Activated CD8-positive, alpha-beta memory T cell treated with anti-CD3 and anti-CD28 coated beads, Interleukin-2, amount 50 U/mL, for 24 hours (primary cell): ENCODE measurements around the gene HOXB13.

Experiments used
- DNase-seq: peaks from one replicate; pipeline ENCODE4 v3.0.0-alpha.2; 2020; ENCODE audit errors: extremely low read depth

The HOXB13 gene

DNA sequence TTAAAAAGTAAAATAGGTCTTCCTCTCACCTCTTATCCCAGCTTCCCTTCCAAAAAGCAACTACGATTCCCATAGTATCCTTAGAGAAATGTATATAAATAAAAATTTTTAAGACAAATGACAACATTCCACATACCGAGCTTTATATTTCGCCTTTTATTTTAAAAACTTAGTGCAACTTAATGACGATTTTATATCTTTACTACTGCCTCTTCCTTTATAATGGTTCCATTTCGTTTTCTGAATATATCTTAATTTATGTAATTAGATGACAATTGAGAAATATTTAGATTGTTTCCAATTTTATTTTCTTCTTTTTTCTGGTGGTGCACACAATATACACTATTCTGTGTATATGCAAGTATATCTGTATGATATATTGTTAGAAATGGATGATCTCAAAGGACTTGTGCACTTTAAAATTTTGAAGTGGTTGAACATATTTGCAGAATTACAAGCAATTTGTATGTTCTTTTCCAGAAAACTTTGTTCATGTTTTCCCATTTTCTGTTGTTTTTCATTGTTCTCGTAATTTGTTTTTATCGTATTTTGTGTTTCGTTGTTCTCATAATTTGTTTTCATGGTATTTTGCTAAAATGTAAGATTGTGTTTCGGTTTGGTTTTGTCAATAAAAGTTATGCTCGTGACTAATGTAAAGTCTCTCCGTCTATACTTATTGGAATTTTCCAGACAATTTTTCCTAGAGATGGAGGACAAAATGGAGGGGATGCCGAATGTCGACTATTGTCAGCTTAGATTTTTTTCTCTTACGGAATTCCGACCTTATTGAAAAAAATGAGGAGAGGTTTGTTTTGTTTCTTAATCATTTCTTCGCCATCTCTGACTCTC lies 20.4 kb upstream of the HOXB13 start:
- DNase-seq: no peak

DNA sequence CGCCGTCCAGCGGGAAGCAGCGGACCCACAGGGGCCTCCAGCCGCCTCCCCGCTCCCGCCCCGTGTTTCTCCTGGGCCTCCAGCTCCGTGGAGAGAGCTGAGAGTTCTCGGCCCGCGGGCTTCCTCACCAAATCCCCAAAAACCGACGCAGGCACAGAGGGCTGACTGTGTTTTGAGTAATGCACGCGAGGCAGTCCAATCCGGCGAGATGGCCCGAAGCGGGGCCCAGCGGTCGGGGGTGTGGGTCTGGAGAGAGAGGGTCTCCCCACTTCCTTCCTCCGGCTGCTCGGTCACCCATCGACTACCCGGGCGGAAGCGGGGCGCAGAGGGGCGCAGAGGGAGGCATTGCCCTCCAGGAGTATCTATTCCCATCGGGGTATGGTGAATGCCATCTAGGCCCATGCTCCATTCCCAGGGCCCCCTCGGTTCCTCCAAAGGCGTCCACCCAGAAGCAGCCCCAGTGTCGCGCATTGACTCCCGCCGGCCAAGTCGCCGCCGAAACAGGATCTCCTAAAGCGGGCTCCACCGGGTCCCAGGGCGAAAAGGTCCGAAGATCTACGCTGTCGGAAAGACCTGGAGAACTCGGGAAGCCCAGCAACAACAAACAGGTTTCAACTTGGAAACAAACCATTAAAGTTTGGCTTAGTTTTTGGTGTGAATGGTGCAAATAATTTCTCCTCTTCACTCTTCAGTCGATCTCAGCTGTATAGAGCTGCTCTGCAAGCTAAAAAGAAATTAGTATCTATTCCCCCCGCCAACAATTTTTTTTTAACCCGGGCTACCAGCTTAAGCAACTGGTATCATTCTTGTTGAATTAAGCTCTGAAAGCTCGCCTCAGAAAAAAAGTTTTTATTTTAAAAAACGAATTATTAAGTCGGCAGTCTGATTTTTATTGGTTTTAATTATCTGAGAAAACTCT lies 19.2 kb upstream of the HOXB13 start:
- no peak for DNase-seq

DNA sequence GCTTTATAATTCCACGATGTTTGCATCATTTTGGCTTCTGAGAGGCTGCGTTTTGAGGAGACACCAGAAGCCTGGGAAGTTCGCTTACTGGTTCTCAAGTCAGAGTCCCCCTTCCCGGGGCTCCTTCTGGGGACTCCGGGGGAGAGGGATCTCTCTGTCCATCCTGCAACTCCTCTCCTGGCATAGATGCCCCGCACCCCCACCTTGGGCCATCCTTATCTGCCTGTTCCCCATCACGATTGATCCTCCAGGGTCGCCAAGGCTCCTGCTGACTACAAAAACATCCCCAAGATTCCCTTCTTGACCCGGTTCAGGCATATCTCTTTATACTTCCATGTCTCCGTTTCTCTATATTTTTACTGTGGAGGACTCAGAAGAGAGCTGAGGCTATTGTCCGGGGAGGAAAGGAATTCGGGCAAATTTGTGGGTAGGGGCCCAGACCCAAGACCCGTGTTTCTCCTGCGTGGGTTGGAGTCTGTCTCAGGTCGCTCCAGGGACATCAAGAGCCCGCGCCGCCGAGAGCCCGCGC lies 18.4 kb upstream of the HOXB13 start:
- DNase-seq: no peak

DNA sequence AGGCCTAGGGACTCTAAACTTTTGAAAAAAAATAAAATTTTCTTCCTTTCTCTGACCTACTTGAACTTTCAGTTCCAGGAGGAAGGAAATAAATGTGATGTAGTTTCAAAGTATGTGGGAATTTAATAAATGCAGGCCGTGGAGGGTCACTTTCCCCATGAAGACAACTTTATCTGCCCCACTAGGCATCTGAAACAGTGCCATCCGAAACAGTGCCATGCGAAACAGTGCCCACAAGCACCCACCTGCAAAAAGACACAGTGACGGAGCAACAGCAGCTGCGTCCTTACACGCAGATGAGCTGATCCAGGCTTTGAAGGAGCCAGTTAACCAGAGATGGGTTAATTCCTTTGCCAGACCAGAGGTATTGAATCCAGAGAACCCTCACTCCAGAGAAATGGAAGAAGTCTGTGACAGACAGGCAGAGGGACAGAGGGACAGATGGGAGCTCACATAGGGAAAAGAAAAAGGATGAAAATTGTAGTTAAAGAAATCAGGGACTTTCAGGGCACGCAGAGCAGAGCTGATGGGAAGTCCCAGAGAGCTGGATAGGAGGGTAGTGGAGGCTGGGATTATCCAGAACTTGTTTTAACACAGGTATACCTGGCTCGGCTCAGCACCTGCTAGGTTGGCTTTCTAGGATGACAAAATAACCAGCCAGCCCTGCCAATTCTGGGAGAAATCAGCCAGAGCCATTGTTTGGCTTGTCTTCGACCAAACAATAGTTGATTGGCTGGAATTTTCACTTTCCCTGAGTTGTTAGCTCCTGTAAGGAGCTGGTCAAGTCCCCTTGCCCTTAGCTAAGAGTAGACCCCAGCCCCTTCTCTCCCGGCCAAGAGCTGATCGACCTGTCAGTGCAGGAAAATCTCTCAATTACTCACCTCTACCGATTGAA lies 17.1 kb upstream of the HOXB13 start:
- no peak for DNase-seq

DNA sequence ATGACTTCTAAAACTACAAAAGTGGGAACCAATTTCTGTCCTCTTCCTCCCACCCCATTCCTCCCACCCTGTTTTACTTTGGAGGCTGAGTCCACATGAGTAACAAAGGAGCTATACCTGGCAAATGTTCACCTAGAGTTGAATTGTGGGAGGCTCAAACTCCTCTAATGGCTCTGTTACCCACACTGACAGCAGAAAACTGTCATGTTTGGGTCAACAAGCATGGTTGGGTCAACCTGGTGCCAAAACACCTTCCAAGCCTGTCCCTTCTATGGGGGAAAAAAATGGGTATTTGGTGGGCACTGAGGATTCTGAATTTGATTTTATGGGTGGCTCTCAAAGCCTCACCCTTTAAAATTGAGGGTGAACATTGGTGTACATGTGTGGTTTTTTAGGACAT lies 12.0 kb upstream of the HOXB13 start:
- no peak for DNase-seq

DNA sequence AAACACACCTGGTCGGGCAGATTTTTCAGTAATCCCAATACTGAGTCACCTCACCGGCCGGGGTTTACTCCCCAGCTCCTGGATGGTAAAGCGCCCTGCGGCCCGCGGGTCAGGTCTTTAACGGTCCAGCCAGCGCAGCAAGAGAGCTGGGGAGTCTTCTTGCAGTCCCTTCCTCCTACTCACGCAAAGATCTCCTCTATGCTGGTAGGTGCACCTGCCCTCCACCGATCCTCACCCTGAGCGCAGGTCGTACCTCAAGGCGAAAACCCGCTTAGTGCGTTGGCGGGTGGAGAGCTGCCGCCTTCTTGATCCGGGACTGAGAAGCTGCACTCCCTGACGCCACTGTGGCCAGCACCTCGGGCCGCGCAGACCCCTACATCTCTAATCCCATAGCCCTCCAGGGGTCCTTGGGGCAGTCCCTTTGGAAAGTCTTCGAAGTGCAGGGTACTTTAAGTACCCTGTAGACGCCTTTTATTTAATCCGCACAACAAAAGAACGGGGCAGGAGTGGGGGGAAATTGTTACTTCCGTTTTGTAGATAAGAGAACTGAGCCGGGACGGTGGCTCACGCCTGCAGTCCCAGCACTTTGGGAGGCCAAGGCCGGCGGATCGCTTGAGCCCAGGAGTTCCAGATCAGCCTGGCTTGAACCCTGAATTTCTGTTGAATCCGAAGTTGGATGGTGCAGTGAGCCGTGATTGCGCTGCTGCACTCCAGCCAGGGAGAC lies 10.4 kb upstream of the HOXB13 start:
- DNase-seq: no peak

DNA sequence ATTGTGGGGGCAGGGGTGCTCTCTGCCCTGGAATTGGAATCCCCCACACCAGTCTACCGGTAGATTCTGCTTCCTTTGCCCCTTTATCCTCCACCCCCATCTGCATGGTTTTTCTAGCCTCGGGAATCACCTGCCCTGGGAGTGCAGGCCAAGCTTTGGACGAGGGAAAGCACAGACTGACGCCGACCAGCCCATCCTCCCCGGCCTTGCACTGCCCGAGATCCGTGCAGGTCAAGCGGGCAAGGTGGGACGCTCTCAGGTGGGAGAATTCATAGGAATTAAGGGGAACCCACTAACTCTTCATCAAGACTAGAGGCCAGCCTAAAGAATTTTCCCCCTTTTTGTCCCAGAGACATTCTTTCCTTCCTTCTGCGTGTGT lies 9.9 kb upstream of the HOXB13 start:
- DNase-seq: no peak

DNA sequence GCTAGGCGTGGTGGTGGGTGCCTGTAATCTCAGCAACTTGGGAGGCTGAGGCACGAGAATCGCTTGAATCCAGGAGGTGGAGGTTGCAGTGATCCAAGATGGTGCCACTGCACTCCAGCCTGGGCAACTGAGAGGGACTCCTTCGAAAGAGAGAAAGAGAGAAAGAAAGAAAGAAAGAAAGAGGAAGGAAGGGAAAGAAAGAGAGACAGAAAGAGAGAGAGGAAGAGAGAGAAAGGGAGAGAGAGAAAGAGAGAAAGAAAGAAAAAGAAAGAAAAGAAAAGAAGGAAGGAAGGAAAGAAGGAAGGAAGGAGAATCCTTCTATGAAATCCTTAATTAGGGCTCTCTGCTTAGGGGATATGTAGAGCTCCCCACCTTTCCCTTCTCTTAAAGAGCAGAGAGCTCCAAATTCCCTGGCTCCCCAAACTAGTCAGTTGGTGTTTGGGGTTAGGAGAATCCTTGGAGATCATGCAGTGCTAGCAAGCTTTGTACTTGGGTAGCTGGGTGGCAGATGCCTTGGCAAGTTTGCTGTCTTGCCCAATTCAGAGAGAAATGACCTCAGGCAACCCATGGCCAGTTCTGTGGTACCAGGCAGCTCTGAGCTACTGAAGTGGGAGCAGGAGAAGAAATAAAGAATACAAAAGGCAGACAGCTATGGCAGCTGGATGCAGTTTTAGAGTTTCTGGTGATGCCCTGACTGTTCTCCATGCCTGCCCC lies 8.9 kb upstream of the HOXB13 start:
- no peak for DNase-seq

DNA sequence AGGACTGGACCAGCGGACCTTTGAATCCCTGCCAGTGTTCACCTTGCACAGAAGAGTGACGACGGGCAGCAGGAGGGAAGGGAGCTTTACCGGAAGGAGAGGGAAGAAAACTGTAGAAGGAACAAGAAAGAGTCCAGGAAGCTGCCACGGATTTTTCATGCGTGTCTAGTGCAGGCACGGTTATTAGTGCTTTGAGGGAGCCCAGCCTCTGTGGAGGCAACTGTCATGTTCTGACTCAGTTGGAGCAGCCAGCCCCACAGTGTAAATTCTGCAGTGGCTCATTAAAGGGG lies 6.5 kb upstream of the HOXB13 start:
- no peak for DNase-seq

DNA sequence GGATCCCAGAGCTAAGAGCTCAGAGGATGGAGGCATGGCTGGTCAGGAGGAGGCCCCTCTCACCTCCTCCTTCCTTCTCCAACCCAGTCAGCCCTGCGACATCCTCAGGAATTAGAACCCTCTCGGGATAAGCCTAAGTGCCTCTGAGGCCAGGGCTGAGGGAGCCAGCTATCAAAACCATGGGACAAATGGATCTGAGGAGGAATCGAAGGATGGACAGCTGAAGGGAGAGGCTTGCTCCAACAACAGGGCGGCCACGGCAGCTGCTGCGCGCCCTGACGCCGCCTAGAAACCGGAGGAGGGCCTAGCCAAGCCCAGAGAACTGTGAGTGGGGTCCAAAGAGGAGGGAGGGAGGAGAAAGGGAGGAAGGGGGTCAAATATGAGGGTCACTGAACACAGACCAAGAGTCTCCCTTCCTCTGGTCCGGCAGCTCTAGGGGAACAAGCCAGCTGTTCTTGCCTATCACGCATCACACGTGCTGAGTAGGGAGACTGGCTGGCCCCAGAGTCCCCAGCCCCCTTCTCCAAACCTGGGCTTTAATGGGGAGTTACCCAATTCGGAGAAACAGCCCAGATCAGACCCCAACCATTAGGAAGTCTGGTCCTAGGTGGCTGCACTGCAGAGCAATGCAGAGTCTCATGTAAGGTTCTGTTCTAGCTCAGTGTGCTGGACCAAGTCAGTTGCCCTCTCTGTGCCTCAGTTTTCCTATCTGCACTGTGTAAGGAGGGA lies 5.9 kb upstream of the HOXB13 start:
- no peak for DNase-seq

DNA sequence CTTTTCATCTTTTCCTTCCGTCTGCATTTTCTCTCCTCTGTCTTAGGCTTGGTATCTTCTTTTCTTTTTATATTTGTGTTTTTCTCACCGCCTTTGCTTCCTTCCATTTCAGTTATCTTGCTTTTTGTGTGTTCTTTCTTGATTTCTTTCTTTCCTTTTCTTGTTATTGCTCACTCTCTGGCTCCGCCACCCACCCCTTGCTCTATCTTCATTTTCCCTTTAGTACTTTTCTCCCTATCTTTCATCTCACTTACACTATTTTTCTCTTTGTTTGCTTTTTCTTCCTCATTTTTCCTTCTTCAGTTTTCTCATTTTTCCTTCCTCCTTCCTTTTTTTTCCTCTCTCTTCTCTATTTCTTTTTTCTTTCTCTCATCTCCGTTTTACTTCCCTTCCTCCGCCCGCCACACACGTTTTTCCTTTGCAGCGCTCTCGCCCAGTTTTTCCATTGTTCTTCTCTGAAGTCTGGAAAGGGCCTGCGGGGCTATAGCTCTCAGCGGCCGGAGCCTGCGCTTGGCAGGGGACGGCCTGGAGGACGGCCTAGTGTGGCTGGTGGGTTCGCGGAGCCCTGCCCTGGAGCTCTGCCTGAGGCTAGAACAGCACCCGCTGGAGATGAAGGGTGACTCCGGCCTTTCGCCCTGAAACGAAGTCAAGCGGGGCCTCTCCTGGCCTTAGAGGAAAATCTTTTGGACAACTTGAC lies 5.2 kb upstream of the HOXB13 start:
- DNase-seq: no peak

DNA sequence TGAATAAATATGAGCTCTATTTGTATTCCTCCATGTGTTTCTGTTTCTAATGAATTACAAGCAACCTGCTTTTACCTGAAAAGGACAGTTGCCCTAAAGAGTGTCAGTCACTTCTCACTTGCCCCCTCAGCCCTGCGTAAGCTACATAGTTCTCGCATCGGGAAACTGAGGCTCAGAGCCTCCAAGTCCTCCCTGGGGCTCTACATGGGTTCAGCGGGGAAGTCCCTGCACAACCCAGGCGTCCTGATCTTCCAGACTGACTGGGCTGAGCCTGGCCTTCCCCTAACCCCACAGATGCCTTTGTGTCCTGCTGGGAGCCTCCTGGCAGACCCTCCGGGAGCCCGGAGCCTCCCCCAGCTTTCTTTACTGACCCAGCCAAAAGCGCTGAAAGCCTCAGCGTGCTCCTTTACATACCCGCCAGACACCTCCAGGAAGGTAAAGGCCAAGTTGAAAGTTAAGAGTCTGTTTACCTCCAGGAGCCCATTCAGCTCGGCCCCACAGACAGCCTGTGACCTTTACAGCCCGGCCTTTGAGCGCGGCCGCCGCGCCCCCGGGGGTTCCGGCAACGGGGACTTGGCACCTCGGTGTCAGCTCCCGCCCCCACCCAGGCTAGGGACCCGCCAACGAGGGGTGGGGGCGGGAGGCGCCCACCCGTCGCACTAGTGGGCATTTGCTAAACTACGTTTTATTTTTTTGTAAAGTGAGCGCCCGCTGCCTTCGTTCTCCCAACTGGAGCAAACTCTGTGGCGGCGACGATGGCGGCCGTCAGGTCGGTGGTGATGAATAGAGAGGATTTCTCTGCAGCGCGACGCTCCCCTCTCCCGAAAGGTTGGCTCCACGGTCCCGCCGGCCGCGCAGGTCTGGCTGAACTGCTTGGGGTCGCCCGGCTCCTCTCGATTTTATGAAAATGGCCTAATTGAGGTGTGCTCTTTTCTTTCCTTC lies 4.4 kb upstream of the HOXB13 start:
- no peak for DNase-seq

DNA sequence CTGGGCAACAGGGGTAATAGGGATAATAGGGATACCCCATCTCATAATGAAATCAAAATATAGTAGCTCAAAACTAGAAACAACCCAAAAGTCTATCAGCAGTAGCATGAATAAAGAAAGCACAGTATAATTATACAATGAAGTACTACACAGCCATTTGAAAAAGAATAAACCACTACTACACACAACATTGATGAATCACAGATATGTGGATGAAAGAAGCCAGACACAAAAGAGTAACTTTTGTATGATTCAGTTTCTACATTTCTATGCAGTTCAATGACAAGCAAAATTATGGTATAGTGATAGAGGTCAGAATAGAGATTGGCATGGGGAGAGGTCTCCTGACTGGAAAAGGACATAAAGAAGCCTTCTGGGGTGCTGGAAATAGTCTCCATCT lies 2.8 kb upstream of the HOXB13 start:
- no peak for DNase-seq

DNA sequence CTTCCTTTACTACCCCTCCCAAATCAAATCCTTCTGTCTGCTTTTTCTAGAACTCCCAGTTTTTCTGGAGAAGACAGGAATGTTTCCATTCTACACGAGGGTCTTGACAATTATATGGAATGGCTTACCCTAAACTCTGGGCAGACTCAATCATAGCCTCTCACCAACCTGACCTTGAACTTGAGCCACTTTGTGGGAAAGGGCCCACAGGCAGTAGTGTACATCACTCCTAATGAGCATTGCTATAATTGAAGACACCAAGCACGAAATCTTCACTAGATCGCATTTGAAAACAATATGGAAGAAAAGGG lies 1.6 kb upstream of the HOXB13 start:
- no peak for DNase-seq

DNA sequence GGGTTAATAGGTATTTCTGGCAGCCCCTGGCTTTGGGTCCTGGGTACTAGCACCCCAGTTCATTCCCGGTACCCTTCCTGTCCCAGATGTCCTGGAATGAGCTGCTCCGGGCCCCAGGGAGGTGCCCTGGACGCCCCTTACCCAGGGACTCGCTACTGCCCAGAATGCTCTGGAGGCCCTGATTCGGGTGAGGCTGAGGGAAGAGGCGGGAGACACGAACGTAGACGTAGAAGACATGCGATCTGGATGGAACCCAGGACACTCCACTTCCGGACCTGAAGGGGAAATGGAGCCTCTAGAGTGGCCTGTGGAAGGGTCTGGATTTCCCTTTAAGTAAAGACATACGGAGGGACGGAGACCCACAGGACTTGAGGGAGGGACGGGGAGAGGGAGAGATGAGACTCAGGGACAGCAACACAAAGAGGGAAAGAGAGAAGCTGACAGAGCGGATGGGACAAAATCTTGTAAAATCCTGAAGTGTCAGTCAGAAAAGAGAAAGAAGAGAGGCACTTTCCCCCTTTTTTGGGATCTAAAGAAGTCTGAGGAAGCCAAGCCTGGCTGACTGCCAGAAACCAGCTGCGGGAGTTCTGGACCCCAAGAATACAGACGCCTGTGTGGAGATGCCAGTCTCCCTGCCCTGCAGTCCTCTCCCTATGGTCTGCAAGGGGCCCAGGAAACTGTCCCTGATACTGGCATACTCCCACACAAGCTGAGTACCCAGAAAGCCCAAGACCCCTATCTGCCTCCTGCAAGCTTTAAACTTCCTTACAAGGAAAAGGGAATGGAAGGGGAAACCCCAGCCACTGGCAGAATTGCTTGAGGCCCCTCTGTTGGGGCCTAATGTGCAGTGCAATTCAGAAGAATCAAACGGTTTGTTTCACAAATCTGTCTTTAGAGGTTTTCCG lies 1.0 kb upstream of the HOXB13 start:
- no peak for DNase-seq

DNA sequence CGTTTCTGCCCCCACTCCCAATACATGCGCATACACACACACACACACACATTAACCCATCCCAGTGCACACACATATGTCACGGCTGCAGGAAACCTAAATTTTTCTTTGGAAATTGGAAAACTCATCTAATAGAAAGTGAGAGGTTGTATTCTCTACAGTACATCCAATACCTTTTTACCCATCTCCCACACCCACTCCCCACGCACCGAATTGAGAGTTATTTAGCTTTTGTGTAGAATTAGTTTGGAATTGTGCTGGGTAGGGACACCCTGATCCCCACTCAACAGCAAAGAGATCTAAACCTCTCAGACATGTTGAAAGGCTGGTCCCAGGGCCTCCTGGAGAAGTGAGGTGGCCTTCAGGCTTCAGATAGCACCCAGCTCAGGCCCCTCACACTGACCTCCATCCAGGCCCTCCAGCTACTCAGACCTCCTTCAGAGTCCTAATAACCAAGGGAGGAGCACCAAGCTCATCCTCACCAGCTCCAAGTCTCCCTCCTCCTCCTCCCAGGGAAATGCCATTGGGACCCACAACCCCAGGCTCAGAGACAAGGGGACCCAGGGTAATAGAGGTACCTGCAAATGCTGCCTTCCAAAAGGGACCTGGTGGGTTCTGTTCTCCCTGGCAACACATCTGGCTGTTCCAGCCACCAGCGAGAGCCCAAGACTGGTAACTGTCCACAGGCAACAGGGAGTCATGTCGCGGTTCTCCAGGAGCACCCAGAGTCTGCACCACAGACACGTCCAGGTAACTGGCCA lies 955 bp downstream of the HOXB13 start:
- no peak for DNase-seq

DNA sequence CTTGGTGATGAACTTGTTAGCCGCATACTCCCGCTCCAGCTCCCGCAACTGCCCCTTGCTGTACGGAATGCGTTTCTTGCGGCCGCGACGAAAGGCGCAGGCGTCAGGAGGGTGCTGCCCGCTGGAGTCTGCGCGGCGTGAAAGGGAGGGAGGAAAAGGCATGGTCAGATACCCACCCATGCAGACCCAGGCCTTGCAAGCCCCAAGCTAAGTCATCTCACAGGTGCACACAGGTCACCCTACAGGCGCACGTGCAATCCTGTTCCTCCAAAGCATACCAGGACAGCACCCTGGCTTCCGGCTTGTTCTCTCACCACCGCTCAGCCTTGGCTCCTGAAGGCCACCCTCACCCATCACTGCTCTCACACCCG lies 1.6 kb downstream of the HOXB13 start:
- DNase-seq: no peak
